Adrenal gland (tissue), 5 donors: ENCODE measurements around the gene AKAP17A.
"Not testable (repeated sequence)": the region's sequence is repeated elsewhere in the genome, so short reads cannot be mapped to it uniquely, and the experiment has no call there.

Source experiments
- POLR2A ChIP-seq, 2 donors: fragments of 450-650 bp; IDR thresholded peaks; one replicate each; pipeline ENCODE4 v1.6.1; 2017; ENCODE audit warnings: antibody characterized with exemption in 2 of 2, mild to moderate bottlenecking in 2 of 2, moderate library complexity in 1 of 2
- TF ChIP-seq, protein P1 (sequence below), 6 experiments: fragments of 450-650 bp in 4 of 6; fragments of 200-600 bp in 2 of 6; sonication (generic) in 1 of 6; IDR thresholded peaks; 1 replicate in 5 of 6; 2 replicates in 1 of 6; pipeline versions ENCODE4 v1.5.1 to v1.8.0; 2016 to 2021; ENCODE audit warnings: antibody characterized with exemption in 6 of 6, mild to moderate bottlenecking in 2 of 6, moderate library complexity in 1 of 6
- donor health status: DM: no; HTN: no; CAD: no.

DNA sequence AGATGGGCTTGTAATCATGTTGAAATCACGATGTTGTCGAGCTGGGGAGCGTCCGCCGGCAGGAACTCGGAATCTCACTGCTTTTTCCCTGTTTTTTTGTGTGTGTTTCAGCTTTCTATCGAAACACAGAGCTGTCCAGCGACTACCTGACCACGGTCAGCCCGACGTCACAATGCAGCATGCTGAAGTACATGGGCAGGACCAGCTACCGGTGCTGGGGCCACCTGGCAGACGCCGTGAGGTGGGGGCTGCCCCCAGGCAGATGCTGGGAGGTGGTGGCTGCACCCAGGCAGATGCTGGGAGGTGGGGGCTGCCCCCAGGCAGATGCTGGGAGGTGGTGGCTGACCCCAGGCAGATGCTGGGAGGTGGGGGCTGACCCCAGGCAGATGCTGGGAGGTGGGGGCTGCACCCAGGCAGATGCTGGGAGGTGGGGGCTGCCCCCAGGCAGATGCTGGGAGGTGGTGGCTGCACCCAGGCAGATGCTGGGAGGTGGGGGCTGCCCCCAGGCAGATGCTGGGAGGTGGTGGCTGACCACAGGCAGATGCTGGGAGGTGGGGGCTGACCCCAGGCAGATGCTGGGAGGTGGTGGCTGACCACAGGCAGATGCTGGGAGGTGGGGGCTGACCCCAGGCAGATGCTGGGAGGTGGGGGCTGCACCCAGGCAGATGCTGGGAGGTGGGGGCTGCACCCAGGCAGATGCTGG is 32.9 kb downstream of the AKAP17A start:
- TF ChIP-seq, protein P1, sequence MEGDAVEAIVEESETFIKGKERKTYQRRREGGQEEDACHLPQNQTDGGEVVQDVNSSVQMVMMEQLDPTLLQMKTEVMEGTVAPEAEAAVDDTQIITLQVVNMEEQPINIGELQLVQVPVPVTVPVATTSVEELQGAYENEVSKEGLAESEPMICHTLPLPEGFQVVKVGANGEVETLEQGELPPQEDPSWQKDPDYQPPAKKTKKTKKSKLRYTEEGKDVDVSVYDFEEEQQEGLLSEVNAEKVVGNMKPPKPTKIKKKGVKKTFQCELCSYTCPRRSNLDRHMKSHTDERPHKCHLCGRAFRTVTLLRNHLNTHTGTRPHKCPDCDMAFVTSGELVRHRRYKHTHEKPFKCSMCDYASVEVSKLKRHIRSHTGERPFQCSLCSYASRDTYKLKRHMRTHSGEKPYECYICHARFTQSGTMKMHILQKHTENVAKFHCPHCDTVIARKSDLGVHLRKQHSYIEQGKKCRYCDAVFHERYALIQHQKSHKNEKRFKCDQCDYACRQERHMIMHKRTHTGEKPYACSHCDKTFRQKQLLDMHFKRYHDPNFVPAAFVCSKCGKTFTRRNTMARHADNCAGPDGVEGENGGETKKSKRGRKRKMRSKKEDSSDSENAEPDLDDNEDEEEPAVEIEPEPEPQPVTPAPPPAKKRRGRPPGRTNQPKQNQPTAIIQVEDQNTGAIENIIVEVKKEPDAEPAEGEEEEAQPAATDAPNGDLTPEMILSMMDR (IDR thresholded peaks at IDR 0.05) = not testable (repeated sequence)
- not testable (repeated sequence) for TF ChIP-seq POLR2A (IDR thresholded peaks at IDR 0.05)
